Astrocyte (in vitro differentiated cells and primary cell): ENCODE data around the gene FOXF1.

Experiments
- EZH2 ChIP-seq: IDR thresholded peaks from 2 replicates; pipeline ENCODE4 v1.6.1; 2012; ENCODE audit warnings: mild to moderate bottlenecking, low read length, inconsistent platforms; ENCODE audit not compliant: insufficient read depth
- TF ChIP-seq, protein P1 (sequence below): IDR thresholded peaks from 2 replicates; pipeline ENCODE4 v1.5.1; 2011; ENCODE audit warnings: low read depth, mild to moderate bottlenecking, inconsistent platforms, low read length, moderate library complexity; ENCODE audit not compliant: insufficient read depth

DNA sequence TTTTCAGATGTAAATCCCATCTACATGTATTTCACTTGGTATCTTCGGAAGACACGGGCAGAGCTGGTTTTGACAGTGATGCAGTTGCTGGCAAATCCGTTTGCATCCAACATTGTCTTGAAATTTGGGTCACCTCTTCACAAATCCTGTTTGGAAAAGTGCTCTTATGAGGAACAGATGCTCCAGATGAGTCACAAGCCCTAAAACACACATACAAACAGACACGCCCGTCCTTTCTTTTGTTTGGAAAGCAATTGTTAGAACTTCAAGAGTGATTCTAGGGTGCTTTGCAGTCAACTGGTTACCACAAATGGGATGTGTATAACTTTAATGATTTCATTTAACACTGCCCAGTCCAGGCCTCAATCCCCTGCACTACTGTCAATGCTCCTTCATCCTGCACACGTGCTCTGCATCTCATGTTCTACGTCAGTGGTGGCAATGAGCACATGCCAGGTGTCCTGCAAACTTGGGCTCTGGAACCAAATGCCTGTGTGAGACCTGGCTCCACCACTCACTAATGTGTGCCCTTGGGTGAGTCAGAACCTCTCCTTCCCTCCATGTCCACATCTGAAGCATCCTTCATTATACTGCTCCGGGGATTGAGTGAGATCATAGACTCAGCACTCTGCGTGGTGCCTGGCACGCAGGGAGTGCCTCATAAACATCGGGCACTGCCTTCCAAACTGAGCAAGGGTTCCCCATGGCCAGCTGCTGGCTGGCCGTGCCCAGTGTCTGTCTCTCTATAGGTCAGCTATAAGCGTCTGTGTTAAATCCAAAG, 19.3 kb upstream of the FOXF1 start:
- TF ChIP-seq, protein P1, sequence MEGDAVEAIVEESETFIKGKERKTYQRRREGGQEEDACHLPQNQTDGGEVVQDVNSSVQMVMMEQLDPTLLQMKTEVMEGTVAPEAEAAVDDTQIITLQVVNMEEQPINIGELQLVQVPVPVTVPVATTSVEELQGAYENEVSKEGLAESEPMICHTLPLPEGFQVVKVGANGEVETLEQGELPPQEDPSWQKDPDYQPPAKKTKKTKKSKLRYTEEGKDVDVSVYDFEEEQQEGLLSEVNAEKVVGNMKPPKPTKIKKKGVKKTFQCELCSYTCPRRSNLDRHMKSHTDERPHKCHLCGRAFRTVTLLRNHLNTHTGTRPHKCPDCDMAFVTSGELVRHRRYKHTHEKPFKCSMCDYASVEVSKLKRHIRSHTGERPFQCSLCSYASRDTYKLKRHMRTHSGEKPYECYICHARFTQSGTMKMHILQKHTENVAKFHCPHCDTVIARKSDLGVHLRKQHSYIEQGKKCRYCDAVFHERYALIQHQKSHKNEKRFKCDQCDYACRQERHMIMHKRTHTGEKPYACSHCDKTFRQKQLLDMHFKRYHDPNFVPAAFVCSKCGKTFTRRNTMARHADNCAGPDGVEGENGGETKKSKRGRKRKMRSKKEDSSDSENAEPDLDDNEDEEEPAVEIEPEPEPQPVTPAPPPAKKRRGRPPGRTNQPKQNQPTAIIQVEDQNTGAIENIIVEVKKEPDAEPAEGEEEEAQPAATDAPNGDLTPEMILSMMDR = no peak
- TF ChIP-seq EZH2 = no peak
